CD4-positive, alpha-beta memory T cell (primary cell): ENCODE measurements around the gene MEPCE. TPM values are rescaled to one million over a fixed set of nuclear protein-coding genes. Genes with fewer than 3 reads are reported as not detected.
"Not testable (repeated sequence)": the region's sequence is repeated elsewhere in the genome, so short reads cannot be mapped to it uniquely, and the experiment has no call there.

Experiments used
- CTCF ChIA-PET: fragments of 350-600 bp; sonication (Branson Sonifier 250); formaldehyde crosslinking; loops from one replicate; lab custom pipeline; 2021; ENCODE audit warnings: inconsistent platforms; ENCODE audit not compliant: partially characterized antibody; lab: Charles Lee
- POLR2A ChIA-PET: fragments of 350-600 bp; sonication (Branson Sonifier 250); formaldehyde crosslinking; loops from one replicate; lab custom pipeline; 2021; ENCODE audit not compliant: partially characterized antibody; lab: Charles Lee
- DNase-seq, 5 donors: peaks; one replicate each; pipeline versions ENCODE4 v3.0.0 to v3.0.0-alpha.2; 2020 to 2022; ENCODE audit warnings: mixed read lengths in 1 of 5
- H3K27ac ChIP-seq: one replicate; pipeline ENCODE4 v1.7.0; 2013; ENCODE audit warnings: low read depth, low read length
- H3K27me3 ChIP-seq: 2 replicates; pipeline ENCODE4 v1.7.0; 2013; ENCODE audit warnings: mild to moderate bottlenecking, low read length, moderate library complexity; ENCODE audit not compliant: insufficient read depth
- H3K36me3 ChIP-seq: 2 replicates; pipeline ENCODE4 v1.7.0; 2013; ENCODE audit warnings: mild to moderate bottlenecking, low read length, moderate library complexity; ENCODE audit not compliant: insufficient read depth
- H3K4me1 ChIP-seq: 2 replicates; pipeline ENCODE4 v1.7.0; 2013; ENCODE audit warnings: mild to moderate bottlenecking, low read length, moderate library complexity; ENCODE audit not compliant: insufficient read depth
- H3K4me3 ChIP-seq, 2 donors: one replicate each; pipeline ENCODE4 v1.7.0; 2013; ENCODE audit warnings: low read length in 2 of 2, mild to moderate bottlenecking in 1 of 2
- H3K9me3 ChIP-seq, 2 donors: one replicate each; pipeline ENCODE4 v1.7.0; 2013; ENCODE audit warnings: low read length in 2 of 2, control low read depth in 1 of 2; ENCODE audit not compliant: control insufficient read depth in 1 of 2
- H3K27ac Mint-ChIP-seq, 7 donors: one replicate each; pipeline ENCODE4 v1.8.0; 2020 to 2021; ENCODE audit warnings: mixed read lengths in 7 of 7, mild to moderate bottlenecking in 6 of 7, inconsistent platforms in 3 of 7, moderate library complexity in 3 of 7
- H3K27me3 Mint-ChIP-seq, 2 donors: one replicate each; pipeline ENCODE4 v1.8.0; 2020 to 2021; ENCODE audit warnings: mixed read lengths in 2 of 2
- H3K36me3 Mint-ChIP-seq, 2 donors: one replicate each; pipeline ENCODE4 v1.8.0; 2020 to 2021; ENCODE audit warnings: mixed read lengths in 2 of 2, inconsistent platforms in 1 of 2, mild to moderate bottlenecking in 1 of 2
- H3K4me1 Mint-ChIP-seq, 4 donors: one replicate each; pipeline ENCODE4 v1.8.0; 2020 to 2021; ENCODE audit warnings: mixed read lengths in 4 of 4, mild to moderate bottlenecking in 1 of 4
- H3K4me3 Mint-ChIP-seq, 8 donors: one replicate each; pipeline ENCODE4 v1.8.0; 2020 to 2021; ENCODE audit warnings: mixed read lengths in 8 of 8, mild to moderate bottlenecking in 7 of 8, moderate library complexity in 6 of 8, inconsistent platforms in 3 of 8
- H3K9me3 Mint-ChIP-seq, 8 donors: one replicate each; pipeline ENCODE4 v1.8.0; 2020 to 2021; ENCODE audit warnings: mixed read lengths in 8 of 8, mild to moderate bottlenecking in 5 of 8, inconsistent platforms in 3 of 8, moderate library complexity in 1 of 8
- intact Hi-C: fragments of 100-400 bp; cut with micrococcal nuclease; formaldehyde crosslinking; loops from one replicate; pipeline ENCODE4 v1.15.1; 2023
- polyA plus RNA-seq, 2 donors: library from polyadenylated mRNA; unstranded; fragments of 300-500 nt; fragmentation: Illumina TruSeq; gene quantifications; one replicate each; pipeline ENCODE4 v1.2.3, GENCODE V29; 2021
- total RNA-seq, 2 experiments: library from RNA; stranded (reverse); gene quantifications; one replicate each; pipeline ENCODE4 v1.2.3, GENCODE V29; 2021

The MEPCE gene, protein sequence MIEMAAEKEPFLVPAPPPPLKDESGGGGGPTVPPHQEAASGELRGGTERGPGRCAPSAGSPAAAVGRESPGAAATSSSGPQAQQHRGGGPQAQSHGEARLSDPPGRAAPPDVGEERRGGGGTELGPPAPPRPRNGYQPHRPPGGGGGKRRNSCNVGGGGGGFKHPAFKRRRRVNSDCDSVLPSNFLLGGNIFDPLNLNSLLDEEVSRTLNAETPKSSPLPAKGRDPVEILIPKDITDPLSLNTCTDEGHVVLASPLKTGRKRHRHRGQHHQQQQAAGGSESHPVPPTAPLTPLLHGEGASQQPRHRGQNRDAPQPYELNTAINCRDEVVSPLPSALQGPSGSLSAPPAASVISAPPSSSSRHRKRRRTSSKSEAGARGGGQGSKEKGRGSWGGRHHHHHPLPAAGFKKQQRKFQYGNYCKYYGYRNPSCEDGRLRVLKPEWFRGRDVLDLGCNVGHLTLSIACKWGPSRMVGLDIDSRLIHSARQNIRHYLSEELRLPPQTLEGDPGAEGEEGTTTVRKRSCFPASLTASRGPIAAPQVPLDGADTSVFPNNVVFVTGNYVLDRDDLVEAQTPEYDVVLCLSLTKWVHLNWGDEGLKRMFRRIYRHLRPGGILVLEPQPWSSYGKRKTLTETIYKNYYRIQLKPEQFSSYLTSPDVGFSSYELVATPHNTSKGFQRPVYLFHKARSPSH
- 10 to 100 TPM; 57.3 to 58.8 TPM for total RNA-seq
- 10 to 100 TPM in 1 of 2 donors, 1 to 10 TPM in 1; 7.9 to 11.8 TPM for polyA plus RNA-seq

DNA sequence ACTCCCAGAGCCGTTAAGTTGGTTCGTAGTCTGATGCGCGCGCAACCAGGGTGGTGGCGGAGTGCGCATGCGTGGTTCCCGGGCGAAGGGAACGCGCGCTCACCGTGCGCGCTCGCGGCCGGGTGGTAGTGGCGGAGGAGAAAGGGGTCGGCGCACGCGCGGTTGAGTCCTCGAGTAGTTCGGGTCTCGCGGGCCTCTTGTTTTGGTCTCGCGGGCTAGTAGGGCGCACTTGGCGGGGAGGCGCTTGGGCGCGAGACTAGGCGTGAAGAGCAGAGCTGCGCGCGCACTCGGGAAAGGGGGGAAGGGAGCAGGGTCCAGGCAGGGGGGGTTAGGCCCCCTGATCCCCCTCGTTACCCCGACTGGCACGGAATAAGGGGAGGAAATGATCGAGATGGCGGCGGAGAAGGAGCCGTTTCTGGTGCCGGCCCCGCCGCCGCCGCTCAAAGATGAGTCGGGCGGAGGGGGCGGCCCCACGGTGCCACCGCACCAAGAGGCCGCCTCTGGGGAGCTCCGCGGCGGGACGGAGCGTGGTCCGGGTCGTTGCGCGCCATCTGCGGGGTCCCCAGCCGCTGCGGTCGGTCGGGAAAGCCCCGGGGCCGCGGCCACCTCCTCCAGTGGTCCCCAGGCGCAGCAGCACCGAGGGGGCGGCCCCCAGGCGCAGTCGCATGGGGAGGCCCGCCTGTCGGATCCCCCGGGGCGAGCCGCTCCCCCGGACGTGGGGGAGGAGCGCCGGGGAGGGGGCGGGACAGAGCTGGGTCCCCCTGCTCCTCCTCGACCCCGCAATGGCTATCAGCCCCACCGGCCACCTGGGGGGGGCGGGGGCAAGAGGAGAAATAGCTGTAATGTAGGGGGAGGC, at the start of gene MEPCE:
Gene MEPCE, plus strand, starts transcription at position 195 of the 856 bp plus-strand sequence. Its CDS starts 188 bp downstream, at position 383.
- Histone ChIP-seq H3K27ac (peak within 1 kb of the TSS; percentile 100), H3K36me3 (peaks cover 20% of the 10 kb centered on the region), H3K9me3 (no peaks in the 10 kb centered on the region), H3K4me3 (peak within 1 kb of the TSS; percentile 83 to 95), H3K4me1 (peaks cover 49% of the 10 kb centered on the region), H3K27me3 (no peaks in the 10 kb centered on the region)
- H3K27ac Mint-ChIP-seq = peak within 1 kb of the TSS; percentile 99 to 100 (median 100)
- POLR2A ChIA-PET = interaction anchor here (0.6 to 5.2 kb wide), 48 partner anchors 8 to 1996 kb away, joined by 3 to 80 read pairs (median 7); partner anchors contain the start of genes AGFG2, AP4M1, ARPC1B and BUD31
- H3K4me3 Mint-ChIP-seq = peak within 1 kb of the TSS; percentile 91 to 100 (median 99)
- CTCF ChIA-PET = interaction anchor here (1.2 to 2.5 kb wide), 4 partner anchors 21 to 276 kb away, joined by 3 to 10 read pairs (median 5); partner anchors contain the start of gene POP7
- peaks cover 24 to 69% (median 44%) of the 10 kb centered on the region in 4 donors for H3K4me1 Mint-ChIP-seq
- H3K27me3 Mint-ChIP-seq = peaks cover 0 to 5% of the 10 kb centered on the region in 2 donors
- intact Hi-C loops = loop anchor here (1.0 to 5.0 kb wide), 8 partner anchors 20 to 925 kb away; partner anchors contain the start of genes AGFG2, GNB2, UFSP1 and ZKSCAN5
- peaks cover 12 to 56% of the 10 kb centered on the region in 2 donors for H3K36me3 Mint-ChIP-seq
- DNase-seq = peak; percentile 95 to 96 (median 96)
- peaks cover 0 to 12% (median 0%) of the 10 kb centered on the region in 8 donors for H3K9me3 Mint-ChIP-seq

- Histone ChIP-seq H3K9me3 (no peaks in the 10 kb centered on the region), H3K4me3 (no peak overlapping the region), H3K27ac (no peak overlapping the region), H3K36me3 (no peaks in the 10 kb centered on the region), H3K27me3 (no peaks in the 10 kb centered on the region), H3K4me1 (no peaks in the 10 kb centered on the region)
- Mint-ChIP-seq H3K27me3 (no peaks in the 10 kb centered on the region), H3K27ac (peak overlapping the region in 1 of 7 donors; percentile 78), H3K36me3 (peaks cover 0 to 5% of the 10 kb centered on the region in 2 donors), H3K9me3 (peaks cover 0 to 2% (median 0%) of the 10 kb centered on the region in 8 donors), H3K4me3 (no peak overlapping the region), H3K4me1 (peaks cover 0 to 4% (median 0%) of the 10 kb centered on the region in 4 donors)
- intact Hi-C loops = no loop called here
- DNase-seq = no peak
- ChIA-PET CTCF (interaction anchor here (0.6 to 0.9 kb wide), 3 partner anchors 10 to 763 kb away, joined by 3 read pairs; no protein-coding TSS in a partner anchor), POLR2A (no interaction called here)
Observed at GRCh38 chr7:100380196-100380595, 49.4 kb upstream of the MEPCE start.

DNA sequence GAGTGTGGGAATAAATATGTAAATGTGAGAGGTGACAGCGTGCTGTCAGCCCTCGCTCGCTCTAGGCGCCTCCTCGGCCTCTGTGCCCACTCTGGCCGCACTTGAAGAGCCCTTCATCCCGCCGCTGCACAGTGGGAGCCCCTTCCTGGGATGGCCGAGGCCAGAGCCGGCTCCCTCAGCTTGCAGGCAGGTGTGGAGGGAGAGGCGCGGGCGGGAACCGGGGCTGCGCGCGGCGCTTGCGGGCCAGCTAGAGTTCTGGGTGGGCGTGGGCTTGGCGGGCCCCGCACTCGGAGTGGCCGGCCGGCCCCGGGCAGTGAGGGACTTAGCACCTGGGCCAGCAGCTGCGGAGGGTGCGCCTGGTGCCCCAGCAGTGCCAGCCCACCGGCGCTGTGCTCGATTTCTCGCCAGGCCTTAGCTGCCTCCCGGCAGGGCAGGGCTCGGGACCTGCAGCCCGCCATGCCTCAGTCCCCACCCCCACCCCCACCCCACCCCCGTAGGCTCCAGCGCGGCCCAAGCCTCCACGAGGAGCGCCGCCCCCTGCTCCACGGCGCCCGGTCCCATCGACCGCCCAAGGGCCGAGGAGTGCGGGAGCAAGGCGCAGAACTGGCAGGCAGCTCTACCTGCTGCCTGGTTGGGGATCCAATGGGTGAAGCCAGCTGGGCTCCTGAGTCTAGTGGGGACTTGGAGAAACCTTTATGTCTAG, 47.9 kb upstream of the MEPCE start:
- H3K9me3 ChIP-seq, H3K4me1 Mint-ChIP-seq, H3K4me3 Mint-ChIP-seq, H3K27me3 ChIP-seq, H3K27ac Mint-ChIP-seq, H3K36me3 ChIP-seq, DNase-seq, H3K9me3 Mint-ChIP-seq, H3K4me3 ChIP-seq, H3K36me3 Mint-ChIP-seq, H3K27me3 Mint-ChIP-seq, H3K27ac ChIP-seq, intact Hi-C loops, H3K4me1 ChIP-seq: not testable (repeated sequence)
- ChIA-PET POLR2A (interaction anchor here (1.4 kb wide), 1 partner anchor 47 kb away, joined by 3 read pairs; the partner anchor contains the start of gene ZCWPW1), CTCF (interaction anchor here (0.7 kb wide), 1 partner anchor 122 kb away, joined by 3 read pairs; no protein-coding TSS in a partner anchor)

- CTCF ChIA-PET, H3K4me1 Mint-ChIP-seq, H3K27me3 Mint-ChIP-seq, H3K36me3 ChIP-seq, H3K4me3 Mint-ChIP-seq, H3K9me3 Mint-ChIP-seq, H3K9me3 ChIP-seq, H3K4me1 ChIP-seq, H3K27me3 ChIP-seq, H3K27ac ChIP-seq, DNase-seq, H3K27ac Mint-ChIP-seq, intact Hi-C loops, H3K4me3 ChIP-seq, H3K36me3 Mint-ChIP-seq: not testable (repeated sequence)
- POLR2A ChIA-PET = interaction anchor here (1.4 kb wide), 1 partner anchor 46 kb away, joined by 3 read pairs; the partner anchor contains the start of gene ZCWPW1
Observed at GRCh38 chr7:100382234-100382853, 47.3 kb upstream of the MEPCE start.

GRCh38 chr7:100384628-100385294, 44.9 kb upstream of the MEPCE start:
- peaks cover 0 to 2% (median 0%) of the 10 kb centered on the region in 8 donors for H3K9me3 Mint-ChIP-seq
- H3K4me1 Mint-ChIP-seq = peaks cover 0 to 4% (median 0%) of the 10 kb centered on the region in 4 donors
- no peaks in the 10 kb centered on the region for H3K9me3 ChIP-seq
- H3K27me3 Mint-ChIP-seq = peaks cover 0 to 5% of the 10 kb centered on the region in 2 donors
- no peak for DNase-seq
- ChIA-PET POLR2A (no interaction called here), CTCF (no interaction called here)
- peak overlapping the region in 1 of 7 donors; percentile 76 for H3K27ac Mint-ChIP-seq
- no peaks in the 10 kb centered on the region for H3K4me1 ChIP-seq
- no peaks in the 10 kb centered on the region for H3K36me3 Mint-ChIP-seq
- no peak overlapping the region for H3K27ac ChIP-seq
- intact Hi-C loops = no loop called here
- no peaks in the 10 kb centered on the region for H3K36me3 ChIP-seq
- no peak overlapping the region for H3K4me3 ChIP-seq
- no peak overlapping the region for H3K4me3 Mint-ChIP-seq
- H3K27me3 ChIP-seq = no peaks in the 10 kb centered on the region
